ENCODE results near the gene RGS6.
A peak's percentile ranks its signal among the peaks of the same experiment; 100 is the strongest.

RGS6 gene

DNA sequence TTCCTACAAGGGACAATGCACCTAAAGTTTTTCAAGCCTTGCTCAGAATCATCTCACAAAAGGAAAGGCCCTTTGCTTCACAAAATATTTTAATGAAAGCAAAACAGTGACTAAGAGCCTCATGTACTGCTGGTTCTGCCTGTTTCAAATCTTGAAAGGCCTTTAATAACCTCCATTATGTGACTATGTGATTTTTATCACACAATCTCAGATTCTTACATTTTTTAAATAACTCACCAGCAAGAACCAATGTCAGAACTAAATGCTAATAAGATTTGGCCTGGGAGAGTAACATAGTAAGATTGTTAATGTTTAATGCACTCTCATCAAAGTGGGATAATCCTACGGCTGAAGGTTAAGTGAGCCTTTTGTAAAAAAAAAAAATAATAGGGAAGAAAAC lies 378.9 kb downstream of the RGS6 start:
- no peak for DNase-seq (ENCODE audit: low read depth)

DNA sequence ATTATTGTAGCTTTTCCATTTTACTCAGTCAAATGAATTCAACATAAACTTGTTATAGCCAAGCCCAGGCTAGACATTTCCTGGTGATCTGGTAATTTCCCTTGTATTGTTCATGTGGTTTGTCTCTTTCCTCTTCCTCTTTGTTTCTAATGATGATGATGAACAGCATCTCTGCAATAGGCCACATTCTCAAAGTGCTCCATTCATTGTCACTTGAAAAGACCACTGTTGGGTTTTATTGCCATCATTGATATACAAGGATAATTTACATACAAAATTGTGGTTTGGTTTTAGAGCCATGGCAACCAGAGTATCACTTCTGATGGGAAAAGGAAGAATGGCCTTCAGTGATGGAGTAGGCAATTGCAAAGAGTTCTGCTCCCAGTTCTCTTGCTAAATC lies 379.3 kb downstream of the RGS6 start:
- DNase-seq (ENCODE audit: low read depth), result no peak

DNA sequence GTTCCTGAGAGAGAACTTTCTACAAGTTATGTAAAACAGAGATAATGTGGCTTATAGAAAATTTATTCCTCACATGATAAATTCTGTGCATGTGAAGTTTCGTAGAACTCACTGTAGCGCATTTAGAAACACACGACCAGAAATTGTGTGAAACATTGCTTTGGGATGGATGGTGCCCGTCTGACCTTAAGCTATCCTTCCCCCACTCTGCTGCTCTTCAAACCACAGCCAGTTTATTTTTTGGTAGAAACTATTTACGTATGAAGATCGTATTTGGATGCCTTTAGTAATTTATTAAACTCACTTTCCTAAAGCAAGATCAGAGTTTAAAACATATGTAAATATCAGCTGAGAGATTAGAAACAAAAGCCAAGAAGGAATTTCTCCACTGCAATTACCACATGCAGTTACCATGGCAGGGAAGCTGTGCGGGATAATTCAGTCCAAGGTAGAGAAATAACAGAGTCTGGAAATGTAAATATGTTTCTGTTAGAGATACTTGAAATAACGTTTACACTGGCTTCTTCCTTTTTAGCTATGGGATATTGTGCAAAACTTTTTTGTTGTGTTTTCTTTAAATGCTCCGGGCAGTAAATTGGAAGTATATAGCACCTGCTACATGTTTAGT lies 382.7 kb downstream of the RGS6 start:
- no peak for DNase-seq (ENCODE audit: low read depth)

DNA sequence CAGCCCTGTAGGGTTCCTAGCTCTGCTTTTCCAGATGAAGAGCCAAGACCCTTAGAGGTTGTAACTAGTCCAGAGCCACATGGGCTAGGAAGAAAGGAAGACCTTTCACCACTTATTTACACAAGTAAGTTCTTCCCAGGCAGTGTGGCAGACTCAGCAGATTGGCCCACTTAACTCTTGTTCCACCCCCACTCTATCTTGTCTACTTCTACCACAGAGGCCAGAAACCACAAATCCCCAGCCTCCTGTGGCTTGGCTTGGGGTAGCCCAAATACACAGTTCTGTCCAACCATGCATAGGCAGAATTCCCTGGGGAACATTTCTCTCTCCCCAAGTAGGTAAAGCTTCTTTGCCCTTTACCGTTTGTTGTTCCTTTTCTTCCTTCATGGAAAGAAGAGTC lies 383.5 kb downstream of the RGS6 start:
- no peak for DNase-seq (ENCODE audit: low read depth)

DNA sequence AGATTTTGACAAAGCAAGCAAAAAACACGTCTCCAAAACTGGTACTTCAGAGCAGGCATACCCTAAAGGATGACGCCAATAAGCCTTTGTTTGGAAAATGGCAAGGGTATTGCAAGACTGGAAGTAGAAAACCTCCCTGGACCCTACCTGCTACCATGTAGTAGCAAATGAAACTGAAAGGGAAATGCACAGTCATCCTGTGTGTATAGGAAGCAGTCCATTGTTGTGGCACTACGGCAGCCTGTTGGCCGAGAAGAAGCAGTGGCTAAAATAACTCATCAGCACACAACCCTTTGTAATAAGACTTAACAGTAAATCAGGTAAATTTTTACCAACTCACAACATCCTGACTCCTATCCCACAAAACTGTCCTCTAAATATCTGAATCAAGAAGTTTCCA lies 386.4 kb downstream of the RGS6 start:
- no peak for DNase-seq (ENCODE audit: low read depth)

DNA sequence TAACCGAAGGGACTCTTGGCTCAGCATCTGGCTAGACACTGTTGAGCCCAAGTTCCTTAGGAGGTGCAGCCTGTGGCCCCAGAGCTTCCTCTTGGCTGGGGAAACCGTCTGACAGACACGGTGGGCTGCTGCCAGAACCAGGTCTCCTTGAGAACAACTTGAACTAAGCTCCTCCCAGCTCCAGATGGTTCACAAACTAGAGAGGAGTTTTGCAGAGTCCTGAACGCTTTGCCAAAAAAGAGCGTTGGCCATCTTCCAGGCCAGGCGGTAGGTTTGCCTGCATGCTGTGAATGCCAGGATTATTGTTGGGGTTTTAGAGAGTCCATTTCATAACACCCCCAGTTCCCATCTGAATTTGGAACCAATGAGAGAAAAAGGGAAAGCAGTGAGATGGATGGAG lies 399.8 kb downstream of the RGS6 start:
- DNase-seq (ENCODE audit: low read depth), result no peak

DNA sequence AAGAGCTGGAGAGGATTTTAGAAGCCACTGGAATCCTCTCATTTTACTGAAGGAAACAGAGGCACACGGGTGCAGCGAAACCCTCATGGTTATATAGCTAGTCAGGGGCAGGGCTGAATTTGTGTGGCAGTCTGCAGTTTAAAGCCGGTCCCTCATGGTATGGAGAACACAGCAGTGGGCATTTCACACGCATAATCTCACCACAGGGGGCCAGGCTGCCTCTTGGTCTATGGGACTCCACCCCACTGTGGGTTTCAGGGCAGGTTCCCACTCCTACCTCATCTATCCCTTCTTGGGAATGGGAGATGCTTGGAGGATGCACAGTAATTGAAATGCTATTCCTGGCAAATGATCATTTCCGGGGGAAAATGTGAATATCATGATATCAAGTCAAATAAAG lies 400.6 kb downstream of the RGS6 start:
- DNase-seq (ENCODE audit: low read depth), result no peak

DNA sequence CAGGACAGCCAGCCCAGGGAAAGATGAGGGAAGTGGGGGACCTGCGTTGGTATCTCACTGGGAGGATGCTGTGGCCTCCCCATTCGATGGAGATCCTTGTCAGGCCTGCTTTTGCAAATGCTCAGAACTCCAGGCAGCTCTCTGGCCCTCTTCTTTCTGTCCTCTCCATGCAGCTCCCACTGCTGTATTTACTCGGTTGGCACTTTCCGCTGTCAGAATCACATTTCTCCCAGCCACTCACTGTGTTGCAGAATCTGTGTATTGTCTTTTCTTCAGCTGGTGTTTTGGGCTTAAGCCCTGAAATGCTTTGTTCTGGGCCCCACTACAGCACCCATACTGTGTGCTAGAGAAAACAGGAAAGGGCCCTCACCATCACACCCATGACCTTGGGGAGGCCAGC lies 401.1 kb downstream of the RGS6 start:
- DNase-seq (ENCODE audit: low read depth), result no peak

DNA sequence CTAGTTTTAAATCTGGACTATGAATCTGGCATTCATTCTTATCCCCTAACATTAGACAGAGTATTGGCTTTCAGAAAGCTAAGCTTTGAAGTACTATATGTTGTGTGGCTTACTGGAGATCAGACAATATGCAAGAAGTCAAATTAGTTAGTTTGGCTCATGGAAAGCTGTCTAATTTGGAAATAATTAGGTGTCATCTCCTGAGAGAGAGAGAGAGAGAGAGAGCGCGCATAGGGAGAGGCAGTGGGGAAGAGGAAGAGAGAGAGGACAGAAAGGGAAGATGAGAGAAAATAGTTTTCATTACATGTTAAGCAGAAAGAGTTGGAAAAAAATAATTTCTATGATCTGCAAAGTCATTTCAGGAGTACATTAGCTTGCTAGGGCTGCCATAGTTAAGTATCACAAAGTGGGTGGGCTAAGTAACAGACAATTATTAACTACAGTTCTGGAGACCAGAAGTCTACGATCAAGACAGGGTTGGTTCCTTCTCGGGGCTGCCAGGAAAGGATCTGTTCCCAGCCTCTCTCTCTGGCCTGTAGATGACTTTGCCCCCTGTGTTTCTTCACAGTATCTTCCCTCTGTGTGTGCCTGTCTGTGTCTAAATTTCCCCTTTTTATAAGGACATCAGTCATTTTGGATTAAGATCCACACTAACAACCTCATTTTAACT lies 404.2 kb downstream of the RGS6 start:
- DNase-seq (ENCODE audit: low read depth), result no peak

DNA sequence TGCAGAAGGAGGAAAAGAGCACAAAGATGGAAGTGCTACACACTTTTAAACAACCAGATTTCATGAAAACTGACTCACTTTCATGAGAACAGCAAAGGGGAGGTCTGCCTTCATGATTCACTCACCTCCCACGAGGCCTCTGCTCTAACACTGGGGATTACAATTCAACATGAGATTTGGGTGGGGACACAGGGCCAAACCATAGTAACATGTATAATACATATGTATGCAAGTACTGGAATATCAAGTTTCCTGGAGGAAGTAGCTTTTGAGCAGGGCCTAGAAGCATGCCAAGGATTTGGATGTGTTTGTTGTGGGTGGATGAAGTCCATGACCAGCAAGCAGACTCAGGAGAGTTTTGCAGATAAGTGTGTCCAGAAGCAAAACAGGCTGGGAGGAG lies 409.0 kb downstream of the RGS6 start:
- no peak for DNase-seq (ENCODE audit: low read depth)

DNA sequence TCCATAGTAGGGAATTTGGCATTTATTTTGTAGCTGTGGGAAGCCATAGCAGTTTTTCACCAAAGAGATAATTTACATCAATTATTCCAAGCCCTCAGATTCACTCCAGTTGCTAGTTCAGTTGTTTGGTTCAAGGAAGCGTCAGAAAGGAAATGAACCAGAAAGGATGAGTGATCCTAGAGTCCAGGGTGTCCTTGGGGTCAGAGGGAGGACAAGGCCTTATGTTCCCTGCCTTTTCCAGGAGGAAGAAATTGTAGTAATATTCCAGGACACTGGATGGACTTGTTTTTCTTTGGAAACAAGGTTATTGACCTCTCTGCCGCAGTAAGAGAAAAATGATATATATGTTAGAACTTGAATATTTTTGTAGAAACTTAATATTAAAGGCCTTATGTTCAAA lies 409.5 kb downstream of the RGS6 start:
- DNase-seq (ENCODE audit: low read depth), result no peak

DNA sequence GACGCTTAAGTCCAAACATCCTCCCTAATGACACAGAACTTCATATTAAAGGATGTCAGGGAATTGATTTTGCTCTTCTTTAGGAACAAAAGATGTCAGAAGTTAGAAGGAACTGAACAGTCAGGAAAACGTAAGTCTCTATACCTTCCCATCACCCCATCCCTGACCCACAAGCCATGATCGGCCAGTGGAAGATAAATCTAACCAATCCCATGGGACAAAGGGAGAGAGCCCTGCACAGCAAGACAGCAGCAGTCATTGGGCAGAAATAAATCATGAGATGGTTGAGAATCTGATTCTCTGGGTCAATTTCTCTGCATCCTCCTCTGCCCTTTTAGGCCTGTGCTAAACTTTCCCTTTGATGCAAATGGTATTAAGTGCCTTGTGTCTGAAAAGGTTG lies 414.9 kb downstream of the RGS6 start:
- DNase-seq (ENCODE audit: low read depth), result no peak

DNA sequence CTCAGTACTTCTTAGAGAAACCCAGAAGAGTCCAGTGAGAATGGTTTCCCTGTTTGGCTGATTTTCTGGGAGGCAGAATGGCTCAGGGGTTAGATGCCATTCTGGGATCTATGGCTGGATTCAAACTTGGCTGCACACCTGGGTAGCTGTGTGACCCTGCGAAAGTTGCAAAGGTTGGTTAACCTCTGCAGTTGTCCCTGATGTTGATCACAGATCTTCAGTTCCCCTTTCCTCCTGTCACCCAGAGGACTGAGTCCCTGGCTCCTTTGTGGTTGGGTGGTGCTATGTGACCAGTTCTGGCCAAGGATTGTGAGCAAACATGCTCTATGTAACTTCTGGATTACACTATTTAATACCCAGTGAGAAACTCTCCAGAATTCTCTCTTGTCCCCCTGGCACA lies 418.0 kb downstream of the RGS6 start:
- DNase-seq (ENCODE audit: low read depth), result no peak

DNA sequence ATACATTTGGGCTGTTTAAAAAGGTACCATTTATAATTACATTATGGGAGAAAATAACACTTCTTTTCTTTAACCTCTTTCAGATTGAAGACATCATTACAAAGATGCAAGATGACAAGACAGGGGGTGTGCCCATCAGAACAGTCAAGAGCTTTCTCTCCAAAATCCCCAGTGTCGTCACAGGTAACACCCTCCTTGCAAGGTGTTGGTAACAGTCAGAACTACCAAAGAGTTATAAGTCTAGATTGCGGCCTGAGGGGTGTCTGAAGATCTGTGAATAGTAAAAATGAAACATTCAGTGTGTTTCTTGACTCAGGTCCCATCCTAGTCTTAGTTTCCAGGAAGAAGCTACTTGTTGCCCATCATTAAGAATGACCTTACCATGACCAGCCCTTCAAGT lies 419.8 kb downstream of the RGS6 start:
- DNase-seq (ENCODE audit: low read depth), result no peak

DNA sequence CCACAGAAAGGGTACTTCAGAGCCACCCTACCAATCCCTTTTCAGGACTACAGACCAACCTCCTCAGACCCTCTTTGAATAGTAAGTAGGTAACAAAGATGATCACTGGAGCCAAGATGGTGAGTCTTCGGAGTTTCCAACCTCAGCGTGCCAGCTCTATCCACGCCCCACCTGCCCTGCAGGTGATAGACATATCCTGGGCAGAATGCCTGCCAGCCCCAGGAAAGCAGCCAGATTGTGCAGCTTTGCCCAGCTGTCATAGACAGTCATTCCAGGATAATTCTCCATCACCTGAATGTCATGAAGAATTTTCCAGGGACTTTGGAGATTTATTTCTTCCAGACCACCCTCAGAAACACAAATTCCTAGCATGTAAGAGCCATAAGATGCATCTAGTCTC lies 434.4 kb downstream of the RGS6 start:
- no peak for DNase-seq (ENCODE audit: low read depth)

DNA sequence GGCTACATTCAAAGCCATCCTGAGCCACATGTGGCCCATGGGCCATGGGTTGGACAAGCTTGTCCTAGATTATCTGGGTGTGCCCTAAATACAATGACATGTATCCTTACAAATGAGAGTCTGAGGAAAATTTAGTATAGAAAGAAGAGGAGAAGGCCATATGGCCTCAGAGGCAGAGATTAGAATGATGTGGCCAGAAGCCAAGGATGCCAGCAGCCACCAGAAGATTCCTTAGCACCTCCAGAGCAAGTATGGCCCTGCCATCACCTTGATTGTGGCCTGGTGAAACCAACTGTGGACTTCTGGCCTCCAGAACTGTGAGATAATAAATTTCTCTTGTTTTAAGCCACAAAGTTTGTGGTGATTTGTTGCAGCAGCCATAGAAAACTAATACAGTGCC lies 436.9 kb downstream of the RGS6 start:
- DNase-seq (ENCODE audit: low read depth), result no peak

DNA sequence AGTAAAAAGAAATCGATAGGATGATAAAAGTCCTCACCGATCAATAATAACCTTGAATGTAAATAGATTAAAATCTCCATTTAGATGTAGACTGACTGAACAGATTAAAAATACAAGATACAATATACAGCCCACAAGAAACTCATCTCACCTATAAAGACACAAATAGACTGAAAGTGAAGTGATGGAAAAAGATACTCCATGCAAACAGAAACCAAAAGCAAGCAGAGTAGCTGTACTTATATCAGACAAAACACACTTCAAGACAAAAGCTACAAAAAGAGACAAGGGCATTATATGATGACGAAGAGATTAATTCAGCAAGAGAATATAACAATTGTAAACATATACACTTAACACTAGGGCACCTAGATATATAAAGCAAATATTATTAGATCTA lies 444.8 kb downstream of the RGS6 start:
- no peak for DNase-seq (ENCODE audit: low read depth)

DNA sequence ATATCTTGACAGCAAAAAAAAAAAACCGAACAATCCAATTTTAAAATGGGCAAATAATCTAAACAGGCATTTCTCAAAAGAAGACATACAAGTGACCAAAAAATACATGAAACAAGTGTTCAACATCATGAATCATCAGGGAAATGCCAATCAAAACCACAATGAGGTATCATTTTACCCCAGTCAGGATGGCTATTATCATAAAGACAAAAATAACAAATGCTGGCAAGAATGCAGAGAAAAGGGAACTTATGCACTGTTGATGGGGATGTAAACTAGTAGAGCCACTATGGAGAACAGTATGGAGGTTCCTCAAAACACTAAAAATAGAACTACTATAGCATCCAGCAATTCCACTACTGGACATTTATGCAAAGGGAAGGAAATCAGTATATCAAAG lies 448.2 kb downstream of the RGS6 start:
- DNase-seq (ENCODE audit: low read depth), result peak; percentile 3

DNA sequence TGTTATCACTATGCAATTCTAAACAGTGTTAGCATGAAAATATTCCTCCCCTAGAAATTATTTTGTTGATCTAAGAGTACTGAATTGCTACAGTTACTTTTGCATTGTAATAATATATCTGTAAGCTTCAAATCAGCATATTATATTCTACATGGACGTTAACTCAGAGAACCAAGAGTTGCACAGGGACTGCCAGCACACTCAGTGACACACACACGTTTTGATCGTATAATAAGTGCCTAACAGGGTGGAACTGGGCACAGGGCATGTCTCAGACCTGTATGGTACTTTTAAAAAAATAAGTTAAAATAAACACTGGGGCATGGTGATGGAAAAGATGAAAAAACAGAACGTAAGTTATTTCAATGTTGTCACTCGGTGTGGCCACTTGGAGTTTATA lies 451.6 kb downstream of the RGS6 start:
- no peak for DNase-seq (ENCODE audit: low read depth)

DNA sequence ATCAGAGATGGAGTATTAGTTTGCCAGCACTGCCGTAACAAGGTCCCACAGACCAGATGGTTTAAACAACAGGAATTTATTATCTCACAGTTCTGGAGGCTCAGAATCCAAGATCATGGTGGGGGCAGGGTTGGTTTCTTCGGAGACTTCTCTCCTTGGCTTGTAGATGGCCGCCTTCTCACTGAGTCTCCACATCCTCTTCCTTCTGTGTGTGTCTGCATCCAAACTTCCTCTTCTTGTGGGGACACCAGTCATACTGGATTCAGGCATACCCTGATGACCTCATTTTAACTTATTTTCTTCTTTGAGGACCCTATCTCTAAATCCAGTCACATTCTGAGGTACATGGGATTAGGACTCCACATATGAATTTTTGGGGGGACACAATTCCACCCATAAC lies 455.5 kb downstream of the RGS6 start:
- DNase-seq (ENCODE audit: low read depth), result no peak

DNA sequence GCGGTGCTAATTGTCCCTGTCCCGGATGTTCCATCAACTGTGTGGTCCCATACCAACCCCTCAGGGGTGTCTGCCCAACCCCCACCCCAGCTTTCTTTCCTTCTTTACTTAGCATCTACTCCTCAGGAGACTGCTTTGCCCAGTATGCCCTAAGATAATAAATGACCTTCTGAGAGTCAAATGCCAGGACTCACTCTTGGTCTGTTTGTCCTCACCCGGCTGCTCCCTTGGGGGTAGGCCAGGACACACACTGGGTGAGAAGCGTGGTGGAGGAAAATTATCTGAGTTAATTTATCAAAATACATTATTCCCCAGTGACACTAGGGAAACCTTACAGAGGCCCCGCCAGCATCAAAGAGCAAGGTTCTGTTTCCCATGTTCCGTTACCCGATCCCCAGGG lies 457.0 kb downstream of the RGS6 start:
- DNase-seq (ENCODE audit: low read depth), result no peak

DNA sequence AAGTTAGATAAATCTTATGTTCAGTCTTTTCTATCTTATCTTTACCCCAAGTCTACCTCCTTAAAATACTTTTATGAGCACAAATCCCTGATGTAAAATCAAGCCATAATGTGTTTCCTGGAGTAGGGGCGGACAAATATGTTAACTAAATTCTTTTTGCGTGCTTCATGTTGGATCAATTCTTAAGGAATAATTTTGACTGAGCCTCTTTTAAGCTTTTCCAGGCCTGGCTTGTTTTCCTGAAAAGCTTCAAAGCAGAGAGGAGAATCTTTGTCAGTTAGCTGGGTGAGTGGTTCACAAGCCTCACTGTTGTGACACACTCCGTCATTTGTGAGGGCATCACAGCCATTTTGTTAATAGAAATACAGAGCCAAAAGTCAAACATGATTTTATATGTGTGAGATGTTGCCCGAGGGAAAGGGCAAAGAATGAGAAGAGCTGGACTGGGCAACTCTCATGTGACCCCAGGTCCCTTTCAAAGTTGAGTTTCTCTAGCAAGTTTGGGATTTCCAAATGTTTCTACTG lies 468.9 kb downstream of the RGS6 start:
- no peak for DNase-seq (ENCODE audit: low read depth)

DNA sequence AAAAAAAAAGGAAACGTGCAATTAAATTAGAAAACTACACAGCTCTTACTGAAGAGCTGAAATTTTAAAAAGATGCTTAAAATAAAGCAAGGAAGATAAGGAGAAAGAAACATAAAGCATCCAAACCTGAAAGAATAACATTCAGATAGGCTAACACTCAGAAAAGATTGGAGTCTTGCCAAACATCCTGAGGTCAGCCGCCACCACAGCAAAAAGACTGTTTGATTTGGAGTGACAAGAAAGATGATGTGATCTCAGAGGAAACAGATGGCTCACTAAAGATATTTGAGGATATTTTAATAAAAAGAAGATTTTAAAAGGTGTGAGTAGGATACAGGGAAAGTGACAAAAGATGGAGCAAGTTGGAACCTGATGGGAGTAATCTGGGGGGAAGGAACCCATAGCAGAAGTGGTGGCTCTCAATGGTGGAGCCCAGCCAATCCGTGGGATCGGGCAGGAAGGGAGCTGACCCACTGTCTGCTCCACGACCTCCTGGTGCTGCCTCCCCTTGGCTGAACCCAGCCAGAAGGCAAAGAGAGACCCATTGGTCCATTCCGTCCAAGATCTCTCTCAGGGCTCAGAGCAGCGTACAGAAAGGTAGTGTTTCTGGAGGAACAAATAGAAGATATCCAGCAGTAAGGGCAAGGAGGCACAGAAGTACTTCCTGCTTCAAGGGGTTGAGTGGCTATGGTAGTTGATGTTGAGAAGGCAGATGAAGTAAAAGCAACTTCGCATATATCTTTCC lies 469.6 kb downstream of the RGS6 start:
- DNase-seq (ENCODE audit: low read depth), result peak; percentile 4

All from HS-27A (cell line).